Measurements from ENCODE around the gene CFAP77.
A peak's percentile ranks its signal among the peaks of the same experiment; 100 is the strongest.
"Not testable (repeated sequence)": the region's sequence is repeated elsewhere in the genome, so short reads cannot be mapped to it uniquely, and the experiment has no call there.

The CFAP77 gene

DNA sequence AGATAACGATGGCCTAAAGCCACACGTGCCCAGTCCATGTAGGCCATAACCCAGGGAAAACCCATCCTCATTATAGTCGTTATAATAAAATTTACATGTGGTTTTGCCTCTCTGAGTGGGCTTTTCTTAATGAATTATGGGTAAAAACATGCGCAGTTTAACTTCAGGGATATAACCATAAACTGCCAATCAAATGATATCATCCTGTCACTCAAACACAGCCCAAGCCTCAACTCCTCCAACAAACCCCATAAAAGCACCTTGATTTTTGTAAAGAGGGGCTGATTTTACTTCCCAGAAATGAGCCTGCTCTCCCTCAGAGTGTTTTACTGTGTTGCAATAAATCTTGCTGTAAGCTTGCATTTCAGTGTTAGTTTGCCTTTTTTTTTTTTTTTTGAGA lies 39.4 kb upstream of the CFAP77 start:
- H3K27me3 ChIP-seq (replicated peaks in 2 of 5; ENCODE audit: control insufficient read depth in 4 of 5, insufficient read depth in 5 of 5, low read length in 4 of 5): no peaks in the 10 kb centered on the region
- no peak overlapping the region for H3K4me3 ChIP-seq (ENCODE audit: control insufficient read depth in 1 of 7, extremely low read depth in 1 of 7, insufficient read depth in 4 of 7, low read depth in 2 of 7, low read length in 6 of 7)
- WGBS (ENCODE audit: insufficient coverage): 100% methylated on average over 1 of the region's 4 CpGs
- H3K27ac ChIP-seq (ENCODE audit: insufficient read depth in 1 of 2, low read depth in 1 of 2, low read length in 2 of 2, poor library complexity in 1 of 2, severe bottlenecking in 2 of 2): no peak overlapping the region
- POLR2A ChIA-PET: interaction anchor here (0.6 kb wide), 1 partner anchor 16 kb away, joined by 3 read pairs; the partner anchor contains the start of gene SETX
- H3K9me3 ChIP-seq (ENCODE audit: control extremely low read depth in 1 of 5, control insufficient read depth in 4 of 5, insufficient read depth in 2 of 5, low read depth in 1 of 5, low read length in 4 of 5): no peaks in the 10 kb centered on the region
- peaks cover 0 to 8% (median 1%) of the 10 kb centered on the region in 4 experiments for H3K36me3 ChIP-seq (ENCODE audit: control insufficient read depth in 4 of 4, insufficient read depth in 4 of 4, low read length in 3 of 4)
- CTCF ChIA-PET: interaction anchor here (0.7 kb wide), 1 partner anchor 13 kb away, joined by 3 read pairs; no protein-coding TSS in a partner anchor
- peaks cover 9 to 50% (median 37%) of the 10 kb centered on the region in 4 experiments for H3K4me1 ChIP-seq (ENCODE audit: control extremely low read depth in 1 of 4, control insufficient read depth in 4 of 4, insufficient read depth in 4 of 4, low read length in 3 of 4)
- DNase-seq: no peak

DNA sequence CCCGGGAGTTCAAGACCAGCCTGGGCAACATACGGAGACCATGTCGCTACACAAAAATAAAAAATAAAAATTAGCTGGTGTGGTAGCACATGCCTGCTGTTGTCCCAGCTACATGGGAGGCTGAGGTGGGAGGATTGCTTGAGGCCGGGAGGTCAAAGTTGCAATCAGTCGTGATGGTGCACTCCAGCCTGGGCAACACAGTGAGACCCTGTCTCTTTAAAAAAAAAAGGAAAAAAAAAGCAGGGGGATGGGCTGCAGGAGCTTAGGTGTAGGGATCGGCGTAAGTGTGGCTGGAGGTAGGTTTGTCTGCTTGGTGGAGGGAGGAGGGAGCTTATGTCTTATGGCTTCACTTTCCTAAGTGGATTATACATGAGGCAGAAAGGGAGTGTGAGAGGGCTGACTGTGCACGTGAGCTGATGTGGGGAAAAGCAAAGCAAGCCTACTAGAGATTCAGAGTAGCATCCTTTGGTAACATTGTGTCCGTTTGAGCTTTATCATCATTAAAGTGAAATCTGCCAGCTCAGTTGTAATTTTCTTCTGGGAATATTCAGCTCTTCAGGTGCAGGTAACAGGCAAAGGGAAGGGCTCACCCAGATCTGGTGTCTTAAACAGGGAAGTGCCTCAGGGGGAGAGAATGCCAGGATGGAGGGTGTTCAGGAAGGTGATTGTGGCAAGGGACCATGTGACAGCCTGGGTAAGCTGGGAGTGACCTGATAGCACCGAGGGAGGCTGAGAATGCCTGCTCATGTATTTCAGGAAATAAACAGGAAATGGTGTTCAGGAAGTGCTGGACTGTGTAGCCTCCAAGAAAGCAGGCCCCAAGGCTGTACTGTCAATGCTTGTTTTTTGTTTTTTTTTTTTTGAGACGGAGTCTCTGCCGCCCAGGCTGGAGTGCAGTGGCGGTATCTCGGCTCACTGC lies 37.6 kb upstream of the CFAP77 start:
- H3K27me3 ChIP-seq (replicated peaks in 2 of 5; ENCODE audit: control insufficient read depth in 4 of 5, insufficient read depth in 5 of 5, low read length in 4 of 5): no peaks in the 10 kb centered on the region
- peaks cover 5 to 26% (median 16%) of the 10 kb centered on the region in 4 experiments for H3K36me3 ChIP-seq (ENCODE audit: control insufficient read depth in 4 of 4, insufficient read depth in 4 of 4, low read length in 3 of 4)
- POLR2A ChIA-PET: interaction anchor here (1.6 to 2.4 kb wide), 3 partner anchors 10 to 22 kb away, joined by 14 to 26 read pairs (median 25); partner anchors contain the start of gene SETX
- DNase-seq: peak; percentile 92 to 98 (median 97)
- H3K9me3 ChIP-seq (ENCODE audit: control extremely low read depth in 1 of 5, control insufficient read depth in 4 of 5, insufficient read depth in 2 of 5, low read depth in 1 of 5, low read length in 4 of 5): no peaks in the 10 kb centered on the region
- CTCF ChIA-PET: interaction anchor here (0.7 to 3.9 kb wide), 4 partner anchors 10 to 35 kb away, joined by 4 to 26 read pairs (median 10); partner anchors contain the start of gene SETX
- 48% methylated on average over 9 of the region's 14 CpGs for WGBS (ENCODE audit: insufficient coverage)
- H3K4me3 ChIP-seq (ENCODE audit: control insufficient read depth in 1 of 7, extremely low read depth in 1 of 7, insufficient read depth in 4 of 7, low read depth in 2 of 7, low read length in 6 of 7): peak overlapping the region in 4 of 7 experiments; percentile 25 to 58 (median 38)
- H3K4me1 ChIP-seq (ENCODE audit: control extremely low read depth in 1 of 4, control insufficient read depth in 4 of 4, insufficient read depth in 4 of 4, low read length in 3 of 4): peaks cover 9 to 47% (median 36%) of the 10 kb centered on the region in 4 experiments
- H3K27ac ChIP-seq (ENCODE audit: insufficient read depth in 1 of 2, low read depth in 1 of 2, low read length in 2 of 2, poor library complexity in 1 of 2, severe bottlenecking in 2 of 2): peak overlapping the region; percentile 62 to 69

DNA sequence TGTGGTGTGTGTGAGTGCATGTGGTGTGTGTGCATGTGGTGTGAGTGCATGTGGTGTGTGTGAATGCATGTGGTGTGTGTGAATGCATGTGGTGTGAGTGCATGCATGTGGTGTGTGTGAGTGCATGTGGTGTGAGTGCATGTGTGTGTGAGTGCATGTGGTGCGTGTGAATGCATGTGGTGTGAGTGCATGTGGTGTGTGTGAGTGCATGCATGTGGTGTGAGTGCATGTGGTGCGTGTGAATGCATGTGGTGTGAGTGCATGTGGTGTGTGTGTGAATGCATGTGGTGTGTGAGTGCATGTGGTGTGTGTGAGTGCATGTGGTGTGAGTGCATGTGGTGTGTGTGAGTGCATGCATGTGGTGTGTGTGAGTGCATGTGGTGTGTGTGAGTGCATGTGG lies 32.2 kb upstream of the CFAP77 start:
- H3K4me3 ChIP-seq (ENCODE audit: control insufficient read depth in 1 of 7, extremely low read depth in 1 of 7, insufficient read depth in 4 of 7, low read depth in 2 of 7, low read length in 6 of 7); H3K27me3 ChIP-seq (replicated peaks in 2 of 5; ENCODE audit: control insufficient read depth in 4 of 5, insufficient read depth in 5 of 5, low read length in 4 of 5); H3K9me3 ChIP-seq (ENCODE audit: control extremely low read depth in 1 of 5, control insufficient read depth in 4 of 5, insufficient read depth in 2 of 5, low read depth in 1 of 5, low read length in 4 of 5); POLR2A ChIA-PET; H3K27ac ChIP-seq (ENCODE audit: insufficient read depth in 1 of 2, low read depth in 1 of 2, low read length in 2 of 2, poor library complexity in 1 of 2, severe bottlenecking in 2 of 2); CTCF ChIA-PET: not testable (repeated sequence)
- Histone ChIP-seq H3K4me1 (ENCODE audit: control extremely low read depth in 1 of 4, control insufficient read depth in 4 of 4, insufficient read depth in 4 of 4, low read length in 3 of 4) (peaks cover 13 to 39% (median 30%) of the 10 kb centered on the region in 4 experiments), H3K36me3 (ENCODE audit: control insufficient read depth in 4 of 4, insufficient read depth in 4 of 4, low read length in 3 of 4) (peaks cover 16 to 55% (median 35%) of the 10 kb centered on the region in 4 experiments)
- DNase-seq: peak in 1 of 3 donors; percentile 13
- 100% methylated on average over 1 of the region's 2 CpGs for WGBS (ENCODE audit: insufficient coverage)

DNA sequence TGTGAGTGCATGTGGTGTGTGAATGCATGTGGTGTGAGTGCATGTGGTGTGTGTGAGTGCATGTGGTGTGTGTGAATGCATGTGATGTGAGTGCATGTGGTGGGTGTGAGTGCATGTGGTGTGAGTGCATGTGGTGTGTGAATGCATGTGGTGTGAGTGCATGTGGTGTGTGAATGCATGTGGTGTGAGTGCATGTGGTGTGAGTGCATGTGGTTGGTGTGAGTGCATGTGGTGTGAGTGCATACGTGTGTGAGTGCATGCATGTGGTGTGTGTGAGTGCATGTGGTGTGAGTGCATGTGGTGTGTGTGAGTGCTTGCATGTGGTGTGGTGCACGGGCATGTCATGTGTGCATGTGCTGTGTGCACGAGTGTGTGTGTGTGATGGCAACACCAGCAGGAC lies 31.6 kb upstream of the CFAP77 start:
- WGBS (ENCODE audit: insufficient coverage): 93% methylated on average over 3 of the region's 3 CpGs
- POLR2A ChIA-PET; CTCF ChIA-PET; H3K27me3 ChIP-seq (replicated peaks in 2 of 5; ENCODE audit: control insufficient read depth in 4 of 5, insufficient read depth in 5 of 5, low read length in 4 of 5); H3K27ac ChIP-seq (ENCODE audit: insufficient read depth in 1 of 2, low read depth in 1 of 2, low read length in 2 of 2, poor library complexity in 1 of 2, severe bottlenecking in 2 of 2); H3K9me3 ChIP-seq (ENCODE audit: control extremely low read depth in 1 of 5, control insufficient read depth in 4 of 5, insufficient read depth in 2 of 5, low read depth in 1 of 5, low read length in 4 of 5); H3K4me3 ChIP-seq (ENCODE audit: control insufficient read depth in 1 of 7, extremely low read depth in 1 of 7, insufficient read depth in 4 of 7, low read depth in 2 of 7, low read length in 6 of 7); DNase-seq: not testable (repeated sequence)
- H3K36me3 ChIP-seq (ENCODE audit: control insufficient read depth in 4 of 4, insufficient read depth in 4 of 4, low read length in 3 of 4): peaks cover 16 to 58% (median 35%) of the 10 kb centered on the region in 4 experiments
- H3K4me1 ChIP-seq (ENCODE audit: control extremely low read depth in 1 of 4, control insufficient read depth in 4 of 4, insufficient read depth in 4 of 4, low read length in 3 of 4): peaks cover 13 to 39% (median 30%) of the 10 kb centered on the region in 4 experiments

DNA sequence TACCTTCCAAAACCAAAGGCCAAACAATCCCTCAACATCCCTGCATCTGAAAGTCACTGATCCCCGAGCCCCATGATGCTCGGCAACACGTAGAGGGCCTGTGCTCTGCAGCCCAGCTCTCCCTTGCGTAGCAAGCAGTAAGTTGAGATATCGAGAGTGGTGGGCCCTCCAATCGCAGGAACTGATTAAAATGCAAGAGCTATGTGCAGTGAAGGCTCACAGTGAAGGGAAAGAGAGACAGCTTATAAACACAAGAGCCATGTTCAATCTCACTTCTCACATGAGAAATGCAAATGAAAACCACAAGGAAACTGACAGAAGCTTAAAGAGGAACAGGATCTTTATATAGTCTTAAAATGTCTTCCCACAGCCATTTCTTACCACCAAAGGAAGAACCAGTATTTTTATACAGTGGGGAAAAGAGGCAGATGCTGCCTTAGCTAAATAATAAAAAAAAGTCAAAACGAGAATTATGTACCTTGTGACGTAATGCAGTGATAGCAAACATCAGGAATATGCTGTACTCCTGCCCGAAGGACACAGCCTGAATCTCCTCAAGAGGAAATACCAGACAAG lies 28.0 kb upstream of the CFAP77 start:
- DNase-seq: peak; percentile 30 to 77 (median 64)
- peak overlapping the region in 3 of 7 experiments; percentile 15 to 53 (median 20) for H3K4me3 ChIP-seq (ENCODE audit: control insufficient read depth in 1 of 7, extremely low read depth in 1 of 7, insufficient read depth in 4 of 7, low read depth in 2 of 7, low read length in 6 of 7)
- WGBS (ENCODE audit: insufficient coverage): 83% methylated on average over 5 of the region's 9 CpGs
- no peaks in the 10 kb centered on the region for H3K9me3 ChIP-seq (ENCODE audit: control extremely low read depth in 1 of 5, control insufficient read depth in 4 of 5, insufficient read depth in 2 of 5, low read depth in 1 of 5, low read length in 4 of 5)
- POLR2A ChIA-PET: interaction anchor here (0.6 to 4.6 kb wide), 4 partner anchors 9 to 1140 kb away, joined by 3 to 45 read pairs (median 9); partner anchors contain the start of gene SETX
- peak overlapping the region; percentile 65 to 77 for H3K27ac ChIP-seq (ENCODE audit: insufficient read depth in 1 of 2, low read depth in 1 of 2, low read length in 2 of 2, poor library complexity in 1 of 2, severe bottlenecking in 2 of 2)
- peaks cover 15 to 62% (median 42%) of the 10 kb centered on the region in 4 experiments for H3K36me3 ChIP-seq (ENCODE audit: control insufficient read depth in 4 of 4, insufficient read depth in 4 of 4, low read length in 3 of 4)
- peaks cover 18 to 37% (median 29%) of the 10 kb centered on the region in 4 experiments for H3K4me1 ChIP-seq (ENCODE audit: control extremely low read depth in 1 of 4, control insufficient read depth in 4 of 4, insufficient read depth in 4 of 4, low read length in 3 of 4)
- H3K27me3 ChIP-seq (replicated peaks in 2 of 5; ENCODE audit: control insufficient read depth in 4 of 5, insufficient read depth in 5 of 5, low read length in 4 of 5): no peaks in the 10 kb centered on the region
- CTCF ChIA-PET: interaction anchor here (1.0 to 4.0 kb wide), 6 partner anchors 9 to 53 kb away, joined by 3 to 26 read pairs (median 6); partner anchors contain the start of gene SETX

DNA sequence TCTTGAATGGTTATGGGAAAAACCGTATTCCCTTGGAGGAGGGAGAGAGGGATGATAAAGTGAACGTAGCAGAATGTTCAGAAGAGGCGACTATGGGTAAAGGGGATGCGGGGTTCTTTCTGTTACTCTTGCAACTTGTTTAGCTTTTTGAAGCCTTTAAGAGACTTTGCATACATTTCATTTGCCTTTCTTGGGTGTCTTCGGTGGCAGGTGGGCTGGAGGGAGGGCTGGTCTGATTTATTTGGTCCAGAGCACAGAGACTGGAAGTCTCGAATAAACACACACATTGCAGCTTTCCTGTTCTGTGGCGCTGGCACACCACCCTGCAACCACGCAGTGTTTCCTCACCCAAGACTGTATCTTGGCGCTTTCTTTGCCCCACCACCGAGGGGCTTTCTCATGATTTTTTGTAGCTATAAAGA lies 26.5 kb upstream of the CFAP77 start:
- CTCF ChIA-PET: interaction anchor here (0.7 to 4.0 kb wide), 9 partner anchors 11 to 53 kb away, joined by 3 to 26 read pairs (median 5); no protein-coding TSS in a partner anchor
- WGBS (ENCODE audit: insufficient coverage): 27% methylated on average over 3 of the region's 10 CpGs
- DNase-seq: peak in 2 of 3 donors; percentile 65 to 69
- Histone ChIP-seq H3K4me1 (ENCODE audit: control extremely low read depth in 1 of 4, control insufficient read depth in 4 of 4, insufficient read depth in 4 of 4, low read length in 3 of 4) (peaks cover 18 to 37% (median 29%) of the 10 kb centered on the region in 4 experiments), H3K4me3 (ENCODE audit: control insufficient read depth in 1 of 7, extremely low read depth in 1 of 7, insufficient read depth in 4 of 7, low read depth in 2 of 7, low read length in 6 of 7) (no peak overlapping the region), H3K9me3 (ENCODE audit: control extremely low read depth in 1 of 5, control insufficient read depth in 4 of 5, insufficient read depth in 2 of 5, low read depth in 1 of 5, low read length in 4 of 5) (no peaks in the 10 kb centered on the region), H3K27ac (ENCODE audit: insufficient read depth in 1 of 2, low read depth in 1 of 2, low read length in 2 of 2, poor library complexity in 1 of 2, severe bottlenecking in 2 of 2) (peak overlapping the region in 1 of 2 experiments; percentile 62), H3K36me3 (ENCODE audit: control insufficient read depth in 4 of 4, insufficient read depth in 4 of 4, low read length in 3 of 4) (peaks cover 18 to 62% (median 40%) of the 10 kb centered on the region in 4 experiments), H3K27me3 (replicated peaks in 2 of 5; ENCODE audit: control insufficient read depth in 4 of 5, insufficient read depth in 5 of 5, low read length in 4 of 5) (no peaks in the 10 kb centered on the region)
- POLR2A ChIA-PET: interaction anchor here (1.3 to 4.6 kb wide), 3 partner anchors 11 to 33 kb away, joined by 4 to 45 read pairs (median 14); partner anchors contain the start of gene SETX

Measured in common myeloid progenitor, CD34-positive (primary cell).